Dedifferentiated amniotic fluid mesenchymal stem cell (primary cell): Measurements from ENCODE around the gene GUCA1A.
"Not testable (repeated sequence)": the region's sequence is repeated elsewhere in the genome, so short reads cannot be mapped to it uniquely, and the experiment has no call there.

Experiments
- DNase-seq: peaks from one replicate; pipeline ENCODE4 v3.0.0-alpha.2; 2016; ENCODE audit errors: extremely low spot score

GUCA1A gene

DNA sequence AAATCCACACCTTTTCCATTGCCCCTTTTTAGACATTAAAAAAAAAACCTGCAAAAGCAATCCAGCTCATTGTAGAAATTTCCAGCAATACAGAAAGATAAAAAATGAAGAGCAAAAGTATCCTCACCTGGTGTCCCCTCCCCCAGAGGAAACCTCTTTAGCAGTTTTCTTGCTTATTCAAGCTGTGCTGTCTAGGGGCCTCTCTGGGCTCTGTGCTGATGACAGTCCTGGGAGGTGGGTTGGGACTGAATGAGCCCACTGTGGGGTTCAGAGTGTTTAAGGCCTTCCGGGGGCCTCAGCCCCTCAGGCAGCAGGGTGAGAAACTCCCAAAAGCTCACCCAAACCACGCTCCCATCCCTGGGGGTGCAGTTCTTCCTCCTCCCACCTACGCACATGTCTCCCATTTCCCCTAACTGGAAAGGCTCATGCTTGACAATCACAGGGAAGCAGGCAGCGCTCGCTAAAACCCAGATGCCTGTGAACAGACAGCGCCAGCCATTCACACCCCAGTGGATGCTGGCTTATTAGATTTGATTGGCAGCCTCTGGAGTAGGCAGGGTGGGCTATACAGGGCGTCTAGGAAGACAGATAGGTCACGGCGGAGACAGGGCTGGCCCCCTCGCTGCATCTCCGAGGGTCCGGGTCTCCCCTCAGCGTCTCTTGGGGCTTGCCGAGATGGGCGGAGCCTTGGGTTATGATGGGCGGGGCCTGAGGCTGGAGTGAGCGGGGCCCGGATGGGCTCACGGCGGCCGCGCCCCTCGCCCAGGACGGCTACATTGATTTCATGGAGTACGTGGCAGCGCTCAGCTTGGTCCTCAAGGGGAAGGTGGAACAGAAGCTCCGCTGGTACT lies 4.6 kb downstream of the GUCA1A start:
- no peak for DNase-seq

- DNase-seq = no peak
Observed at GRCh38 chr6:42179261-42179944, 6.2 kb downstream of the GUCA1A start.

DNA sequence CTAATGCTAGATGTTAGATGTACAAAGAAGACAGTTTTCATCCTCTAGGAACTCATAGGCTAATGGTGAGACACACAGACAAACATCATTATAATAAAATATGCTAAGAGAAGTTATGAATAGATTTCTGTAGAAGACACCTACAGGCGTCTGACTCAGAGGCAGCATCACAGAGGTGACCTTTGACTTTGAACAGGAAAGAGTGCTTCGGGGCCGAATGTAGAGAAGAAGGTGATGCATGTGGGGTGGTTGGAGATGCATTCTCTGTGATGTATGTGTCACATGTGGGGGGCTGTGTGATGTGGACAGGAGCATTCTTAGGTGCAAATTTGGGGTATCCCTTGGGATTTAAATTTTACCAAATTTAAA lies 6.8 kb downstream of the GUCA1A start:
- DNase-seq = no peak

DNA sequence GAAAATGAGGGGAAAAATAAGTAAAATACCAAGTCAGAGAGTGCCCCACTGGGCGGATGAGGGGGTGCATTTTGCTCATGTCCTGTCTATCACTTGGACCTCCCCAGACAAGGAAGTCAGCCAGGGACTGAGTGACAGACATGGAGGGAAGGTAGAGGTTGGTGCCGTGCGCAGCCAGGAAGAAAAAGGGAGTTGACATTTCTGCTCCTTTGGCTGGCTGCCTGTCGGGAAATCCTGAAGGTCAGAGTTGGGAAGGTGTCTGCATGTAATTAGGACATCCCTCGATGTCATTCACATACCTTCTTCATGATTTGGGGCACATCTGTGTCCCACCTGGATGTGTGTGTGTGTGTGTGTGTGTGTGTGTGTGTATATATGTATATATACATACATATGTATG lies 8.9 kb downstream of the GUCA1A start:
- no peak for DNase-seq

DNA sequence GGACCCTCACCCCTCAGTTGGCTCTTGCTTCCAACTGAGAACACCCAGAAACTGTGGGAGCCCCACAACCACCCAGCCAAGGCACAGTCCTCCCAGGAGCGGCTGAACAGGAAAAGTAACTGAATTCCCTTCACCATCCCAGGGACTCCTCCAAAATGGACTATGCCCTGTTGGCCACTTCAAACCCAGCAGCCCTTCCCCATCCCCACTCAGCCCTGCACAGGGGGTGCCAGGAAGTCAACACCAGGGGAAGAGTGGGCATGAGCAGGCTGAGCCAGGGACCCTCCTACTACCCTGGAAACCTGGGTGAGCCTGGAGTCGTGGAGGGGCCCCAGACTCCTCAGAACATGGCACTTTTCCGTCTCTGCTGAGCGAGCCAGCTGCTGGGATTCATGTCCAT lies 11.3 kb downstream of the GUCA1A start:
- no peak for DNase-seq

DNA sequence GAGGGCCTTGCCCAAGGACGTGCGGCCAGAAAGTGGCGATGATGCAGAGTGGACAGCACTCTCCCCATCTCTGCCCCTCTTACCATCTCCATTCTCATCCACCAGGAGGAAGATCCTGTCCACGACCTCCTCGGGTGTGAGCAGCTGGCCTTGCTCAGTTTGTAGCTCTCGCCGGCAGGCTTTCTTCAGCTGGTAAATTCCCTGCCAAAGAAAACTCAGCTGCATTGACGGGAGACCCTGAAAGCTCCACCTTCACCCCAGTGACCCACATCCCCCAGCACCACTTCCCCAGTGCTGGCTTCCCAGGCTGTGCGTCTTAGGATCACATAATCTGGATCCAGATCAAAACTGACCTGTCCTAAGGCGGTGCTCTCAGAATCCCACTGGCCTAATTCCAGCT lies 12.4 kb downstream of the GUCA1A start:
- no peak for DNase-seq

DNA sequence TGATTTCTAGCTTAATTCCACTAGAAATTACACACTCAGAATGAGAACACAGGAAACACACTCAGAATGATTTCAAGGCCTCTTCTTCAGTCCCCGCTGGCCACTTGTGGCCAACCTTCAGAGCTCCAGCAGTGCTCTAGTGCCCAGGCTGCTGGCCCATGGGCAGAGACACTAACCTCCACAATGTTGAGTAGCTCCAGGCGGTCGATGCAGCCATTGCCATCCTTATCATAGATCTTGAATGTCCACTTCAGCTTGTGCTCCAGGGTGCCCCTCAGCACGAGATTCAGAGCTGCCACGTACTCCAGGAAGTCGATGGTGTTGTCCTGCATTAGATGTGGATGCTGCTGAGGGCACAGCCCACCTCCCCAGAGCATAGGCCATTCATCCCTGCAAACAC lies 15.2 kb downstream of the GUCA1A start:
- DNase-seq = no peak

DNA sequence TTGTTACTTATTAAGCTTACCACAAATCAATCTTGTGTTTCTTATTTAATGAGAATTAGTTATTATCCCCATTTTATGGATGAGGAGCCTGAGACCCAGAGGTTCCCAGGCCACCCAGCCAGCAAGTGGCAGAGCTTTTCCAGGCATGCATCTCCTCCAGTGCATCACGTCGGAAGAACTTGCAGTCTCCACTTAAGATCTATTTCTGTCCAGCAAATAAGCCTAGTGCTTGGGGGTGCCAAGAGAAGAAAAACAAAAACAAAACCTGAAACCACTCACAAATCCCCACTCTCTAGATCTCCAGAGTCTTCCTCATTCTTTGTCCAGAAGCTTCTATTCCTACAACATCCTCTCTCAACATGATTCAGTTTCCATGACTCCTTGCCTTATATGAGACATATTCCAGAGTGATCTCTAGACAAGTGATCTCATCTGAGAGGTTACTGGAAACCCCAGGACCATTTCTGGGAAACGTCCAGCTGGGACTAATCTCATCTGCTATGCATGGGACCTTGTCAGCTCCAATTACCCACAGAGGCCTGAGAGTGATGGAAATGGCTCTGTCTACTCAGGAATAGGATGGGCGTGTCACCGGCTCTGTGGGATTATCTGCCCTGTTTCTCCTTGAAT lies 17.5 kb downstream of the GUCA1A start:
- peak; percentile 36 for DNase-seq

DNA sequence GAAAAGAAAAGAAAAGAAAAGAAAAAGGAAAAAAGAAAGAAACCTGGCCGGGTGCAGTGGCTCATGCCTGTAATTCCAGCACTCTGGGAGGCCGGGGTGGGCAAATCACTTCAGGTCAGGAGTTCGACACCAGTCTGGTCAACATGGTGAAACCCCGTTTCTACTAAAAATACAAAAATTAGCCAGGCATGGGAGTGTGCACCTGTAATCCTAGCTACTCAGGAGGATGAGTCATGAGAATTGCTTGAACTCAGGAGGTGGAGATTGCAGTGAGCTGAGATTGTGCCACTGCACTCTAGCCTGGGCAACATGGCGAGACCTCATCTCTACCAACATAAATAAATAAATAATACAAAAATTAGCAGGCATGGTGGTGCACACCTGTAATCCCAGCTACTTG lies 19.2 kb downstream of the GUCA1A start:
- DNase-seq = not testable (repeated sequence)

- DNase-seq = no peak
Observed at GRCh38 chr6:42193491-42193894, 20.3 kb downstream of the GUCA1A start.

DNA sequence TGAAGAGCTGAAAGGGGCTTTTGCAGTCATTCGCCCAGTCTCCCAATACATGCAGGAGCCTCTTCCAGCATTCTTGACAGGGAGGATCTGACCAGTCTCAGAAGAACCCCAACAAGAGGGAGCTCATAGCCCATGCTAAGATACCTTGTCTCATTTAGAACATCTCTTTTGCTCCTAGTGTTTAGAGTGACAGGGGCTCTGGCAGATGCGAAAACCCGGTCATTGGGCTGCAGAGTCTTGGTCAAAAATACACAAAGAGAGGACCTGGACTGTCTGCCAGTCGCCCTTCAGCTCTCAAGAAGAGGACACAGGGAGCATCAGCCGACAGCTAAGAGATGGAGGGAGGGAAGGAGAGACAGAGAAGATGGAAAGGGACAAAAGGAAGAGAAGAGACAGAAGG lies 20.9 kb downstream of the GUCA1A start:
- DNase-seq = no peak

DNA sequence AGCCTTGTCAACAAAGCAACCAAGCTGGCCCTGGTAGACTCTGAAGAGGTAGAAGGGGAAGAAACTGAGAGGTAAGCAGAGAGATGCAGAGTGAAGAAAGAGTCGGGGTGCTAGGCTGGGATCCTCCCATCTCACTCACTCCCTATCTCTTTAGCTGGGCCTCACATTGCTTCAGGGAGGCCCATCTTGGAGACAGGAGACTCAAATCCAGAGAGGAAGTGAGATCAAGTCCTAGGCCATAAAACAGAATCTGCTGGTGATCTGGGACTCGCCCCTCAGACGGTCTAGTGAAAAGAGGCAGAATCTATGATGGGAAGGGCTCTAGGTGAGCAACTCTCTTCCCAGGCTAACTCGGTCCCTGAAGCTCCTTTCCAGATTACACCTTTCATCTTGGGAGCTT lies 22.3 kb downstream of the GUCA1A start:
- no peak for DNase-seq

DNA sequence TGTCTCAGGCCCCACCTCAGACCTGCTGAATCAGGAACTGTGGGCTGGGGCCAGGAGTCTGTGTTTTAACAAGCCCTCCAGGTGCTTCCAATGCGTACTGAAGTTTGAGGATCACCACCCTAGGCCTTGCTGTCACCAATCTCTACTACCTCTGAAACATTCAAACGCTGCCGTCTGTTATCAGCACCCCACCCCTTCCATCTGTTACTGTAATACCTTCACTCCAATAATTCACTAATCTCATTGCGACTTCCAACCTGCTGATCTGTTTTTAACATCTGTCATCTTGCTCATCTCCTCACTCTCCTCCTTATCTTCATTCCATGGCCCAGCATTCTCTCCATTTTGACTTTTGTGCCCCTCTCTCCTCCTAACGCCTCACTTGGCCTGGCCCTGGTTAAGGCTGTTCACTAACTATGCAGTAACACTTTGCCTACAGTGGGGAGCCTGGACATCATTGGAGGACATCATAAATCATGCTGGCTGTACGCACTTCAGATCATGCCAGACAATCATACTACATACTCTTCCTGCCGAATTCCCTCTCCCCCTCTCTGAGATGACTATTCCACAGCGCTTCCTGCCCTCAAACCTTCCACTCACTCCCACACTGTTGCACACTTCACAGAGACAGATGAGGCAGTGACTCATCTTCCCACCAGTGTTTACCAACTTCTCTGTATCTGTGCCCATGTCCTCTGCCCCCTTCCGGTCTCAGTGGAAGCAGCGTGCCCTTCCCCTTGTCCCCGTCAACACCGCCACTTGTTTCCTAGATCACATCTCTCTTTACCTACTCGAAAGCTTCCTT lies 24.6 kb downstream of the GUCA1A start:
- no peak for DNase-seq

DNA sequence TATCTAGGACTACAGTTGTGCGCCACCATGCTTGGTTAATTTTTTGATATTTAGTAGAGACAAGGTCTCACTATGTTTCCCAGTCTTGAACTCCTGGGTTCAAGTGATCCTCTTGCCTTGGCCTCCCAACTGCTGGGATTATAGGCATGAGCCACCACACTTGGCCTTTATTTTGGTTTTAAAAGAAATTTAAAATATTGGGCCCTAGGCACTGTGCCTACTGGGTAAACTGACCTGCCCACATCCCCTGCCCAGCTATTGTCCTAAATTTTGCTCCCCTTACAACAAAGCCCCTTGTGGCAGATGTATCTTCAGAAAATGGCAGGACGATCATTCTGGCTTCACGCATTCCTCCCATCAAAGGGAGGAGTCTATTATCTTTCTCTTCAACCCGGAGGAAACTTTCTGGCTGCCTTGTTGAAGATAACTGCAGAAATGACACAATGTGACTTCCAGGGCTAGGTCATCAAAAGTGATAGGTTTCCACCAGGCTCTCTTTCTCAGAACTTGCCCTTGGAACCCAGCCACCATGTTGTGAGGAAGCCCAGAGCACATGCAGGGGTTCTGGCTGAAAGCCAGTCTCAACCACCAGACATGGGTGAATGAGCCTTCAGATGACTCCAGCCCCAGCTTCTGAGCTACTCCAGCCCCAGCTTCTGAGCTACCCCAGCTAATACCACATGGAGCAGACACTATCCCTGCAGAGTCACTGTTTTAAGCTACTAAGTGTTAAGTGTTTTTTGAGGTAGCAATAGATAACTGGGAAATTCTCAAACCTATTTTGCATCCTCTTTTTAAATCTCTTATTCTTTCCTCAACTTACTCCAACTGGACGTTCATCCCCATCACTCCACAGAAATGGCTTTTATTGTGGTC lies 26.2 kb downstream of the GUCA1A start:
- no peak for DNase-seq

GRCh38 chr6:42200035-42200434 lies 26.9 kb downstream of the GUCA1A start:
- DNase-seq = peak; percentile 96

GRCh38 chr6:42201382-42201781 lies 28.2 kb downstream of the GUCA1A start:
- no peak for DNase-seq

GRCh38 chr6:42202131-42202915 lies 29.2 kb downstream of the GUCA1A start:
- not testable (repeated sequence) for DNase-seq

DNA sequence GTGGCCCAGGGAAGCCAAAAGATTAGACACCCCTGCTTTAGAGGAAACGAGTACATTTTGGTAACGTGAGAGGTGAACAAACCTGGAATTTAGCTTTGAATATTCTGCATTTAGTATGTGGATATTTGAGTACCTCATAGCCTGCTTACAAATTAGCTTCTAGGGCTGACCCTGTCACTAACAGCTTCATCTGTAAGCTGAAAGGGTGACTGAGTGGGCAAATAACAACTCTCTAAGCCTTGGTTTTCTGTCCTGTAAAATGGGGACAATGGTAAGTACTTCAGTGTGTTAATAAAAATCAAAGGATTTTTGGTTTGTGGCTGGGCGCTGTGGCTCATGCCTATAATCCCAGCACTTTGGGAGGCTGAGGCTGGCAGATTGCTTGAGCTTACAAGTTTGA lies 30.0 kb downstream of the GUCA1A start:
- DNase-seq = no peak

DNA sequence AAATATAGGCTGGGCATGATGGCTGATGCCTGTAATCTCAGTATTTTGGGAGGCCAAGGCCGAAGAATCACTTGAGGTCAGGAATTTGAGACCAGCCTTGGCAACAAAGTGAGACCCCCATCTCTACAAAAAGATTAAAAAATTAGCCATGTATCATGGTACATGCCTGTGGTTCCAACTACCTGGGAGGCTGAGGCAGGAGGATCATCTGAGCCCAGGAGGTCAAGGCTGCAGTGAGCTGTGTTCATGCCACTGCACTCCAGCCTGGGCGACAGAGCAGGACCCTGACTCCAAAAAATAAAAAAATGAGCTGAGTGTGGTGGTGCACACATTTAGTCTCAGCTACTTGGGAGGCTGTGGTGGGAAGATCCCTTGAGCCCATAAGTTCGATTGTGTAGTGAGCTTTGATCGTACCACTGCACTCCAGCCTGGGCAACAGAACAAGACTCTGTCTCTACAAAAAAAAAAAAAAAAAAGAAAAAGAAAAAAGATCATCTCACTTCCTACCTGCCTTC lies 31.7 kb downstream of the GUCA1A start:
- DNase-seq = no peak

- DNase-seq = not testable (repeated sequence)
Observed at GRCh38 chr6:42207559-42207958, 34.4 kb downstream of the GUCA1A start.
